ENCODE data around the gene MBNL1.
A peak's percentile ranks its signal among the peaks of the same experiment; 100 is the strongest.

Gene MBNL1

GRCh38 chr3:152270937-152271336 is 2.2 kb downstream of the MBNL1 start:
- no peak for DNase-seq (ENCODE audit: insufficient read length, low spot score)
- no peak for FAIRE-seq

- DNase-seq (ENCODE audit: insufficient read length, low spot score) (no peak), FAIRE-seq (peak; percentile 62)
Observed at GRCh38 chr3:152271501-152272236, 2.9 kb downstream of the MBNL1 start.

- no peak for DNase-seq (ENCODE audit: insufficient read length, low spot score)
- FAIRE-seq: no peak
Observed at GRCh38 chr3:152272771-152273242, 4.1 kb downstream of the MBNL1 start.

DNA sequence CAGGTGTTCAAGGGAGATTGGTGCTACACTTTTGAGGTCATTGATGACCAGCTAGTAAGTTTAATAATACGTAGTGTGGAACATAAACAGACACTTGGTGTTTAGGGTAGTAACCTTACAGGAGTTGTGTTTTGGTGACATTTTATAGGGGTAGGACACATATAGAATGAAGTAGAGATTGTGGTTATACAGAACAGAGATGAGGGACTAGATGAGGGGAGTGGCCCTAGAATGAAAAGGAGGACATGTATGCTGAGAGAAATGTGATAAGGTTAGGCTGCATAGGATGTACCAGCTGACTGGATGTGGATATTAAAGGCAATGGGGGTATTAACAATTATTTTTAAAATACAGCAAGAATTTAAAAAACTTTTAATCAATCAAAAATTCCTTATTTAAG is 8.0 kb downstream of the MBNL1 start:
- DNase-seq (ENCODE audit: insufficient read length, low spot score): no peak
- peak; percentile 31 for FAIRE-seq

DNA sequence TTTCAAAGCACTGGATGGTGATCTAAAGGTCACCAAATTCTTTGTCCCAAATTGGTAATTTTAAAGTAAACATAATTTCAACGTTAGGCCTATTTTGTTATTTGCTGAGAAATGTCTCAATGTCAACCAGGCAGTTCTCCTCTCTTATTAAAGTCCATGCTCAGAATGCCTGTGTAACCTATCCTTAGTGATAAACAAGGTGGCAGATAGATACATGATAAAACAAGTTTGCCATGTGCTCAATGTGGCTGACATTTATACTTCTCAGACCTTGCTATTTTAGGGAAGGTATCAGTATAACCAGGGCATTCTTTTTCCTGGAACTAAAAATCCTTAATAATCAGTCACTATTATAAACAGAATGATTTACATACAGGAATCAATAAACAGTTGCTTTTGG is 8.5 kb downstream of the MBNL1 start:
- FAIRE-seq (peak; percentile 31), DNase-seq (ENCODE audit: insufficient read length, low spot score) (no peak)

DNA sequence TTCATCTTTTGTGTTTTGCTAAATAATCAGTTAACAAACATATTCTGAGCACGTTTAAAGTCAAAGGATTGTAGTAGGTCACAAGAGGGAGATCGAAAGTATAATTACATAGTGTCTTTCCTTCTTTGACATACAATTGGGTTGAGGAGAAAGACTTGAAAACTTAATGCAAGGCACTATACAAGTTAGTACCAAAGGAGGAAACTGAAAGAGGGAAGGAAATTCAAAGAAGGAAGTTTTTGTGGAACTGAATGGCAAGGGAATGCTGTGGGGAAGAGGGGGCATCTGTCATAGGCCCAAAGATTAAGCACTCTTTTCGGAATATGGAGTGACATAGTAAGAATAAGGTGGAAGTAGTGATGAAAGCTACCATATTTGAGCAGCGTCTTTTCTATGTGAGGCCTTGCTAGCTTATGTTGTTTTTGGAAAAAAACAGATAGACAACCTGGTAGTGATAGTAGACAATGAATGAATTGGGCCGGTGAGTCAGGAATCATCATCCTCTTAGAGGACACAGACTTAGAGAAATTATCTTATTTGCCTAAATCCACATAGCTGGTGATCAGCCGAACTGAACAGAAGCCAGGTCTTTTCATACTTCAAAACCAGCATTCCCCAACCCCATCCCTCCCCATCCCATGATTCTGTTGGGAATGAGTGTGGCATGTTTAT is 10.2 kb downstream of the MBNL1 start:
- DNase-seq (ENCODE audit: insufficient read length, low spot score) (no peak), FAIRE-seq (no peak)

DNA sequence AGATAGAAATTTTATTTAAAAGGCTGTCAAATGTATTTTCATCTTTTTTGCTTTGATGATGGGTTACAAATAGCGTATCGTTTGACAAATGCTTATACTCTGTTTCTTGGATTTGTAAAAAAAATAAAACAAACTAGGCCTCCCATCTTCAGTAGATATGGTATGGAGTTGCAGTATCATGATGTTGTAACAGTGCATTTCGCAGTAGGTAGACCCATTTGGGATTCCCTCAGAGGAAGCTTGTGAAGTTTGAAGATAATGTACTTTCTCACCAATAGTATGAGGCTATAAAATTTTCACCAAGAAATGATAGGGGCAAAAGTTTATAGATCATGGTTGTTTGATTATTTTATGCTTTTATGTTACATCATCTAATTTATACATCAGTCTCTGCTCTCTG is 10.8 kb downstream of the MBNL1 start:
- FAIRE-seq (no peak), DNase-seq (ENCODE audit: insufficient read length, low spot score) (no peak)

- no peak for DNase-seq (ENCODE audit: insufficient read length, low spot score)
- peak; percentile 4 for FAIRE-seq
Observed at GRCh38 chr3:152280539-152280938, 11.8 kb downstream of the MBNL1 start.

DNA sequence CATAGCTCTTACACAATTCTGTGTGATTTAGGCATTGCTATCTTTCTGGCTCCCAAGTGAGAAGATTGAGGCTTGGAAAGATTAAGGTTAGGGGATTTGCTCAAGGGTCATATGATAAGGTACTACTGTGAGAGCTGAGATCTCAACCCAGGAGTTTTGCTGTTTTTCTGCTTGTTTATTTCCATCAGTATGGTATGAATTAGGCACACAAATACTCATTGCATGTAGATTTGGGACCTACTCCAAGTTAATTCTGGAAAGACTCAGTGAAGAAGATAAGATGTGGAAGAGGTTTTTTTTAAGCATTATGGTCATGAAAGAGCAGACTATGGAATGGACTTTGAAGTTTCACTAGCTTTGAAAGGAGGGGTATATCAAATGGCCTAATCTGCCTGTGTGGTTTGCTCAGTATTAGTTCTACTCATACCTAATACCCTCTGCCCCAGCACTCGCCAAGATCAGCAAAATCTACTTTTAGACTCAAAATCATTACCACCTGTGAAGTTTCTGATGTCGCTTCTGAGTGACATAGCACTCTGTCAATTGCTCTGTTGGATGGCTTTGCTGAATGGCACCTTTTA is 12.5 kb downstream of the MBNL1 start:
- DNase-seq (ENCODE audit: insufficient read length, low spot score) (no peak), FAIRE-seq (peak; percentile 95)

DNA sequence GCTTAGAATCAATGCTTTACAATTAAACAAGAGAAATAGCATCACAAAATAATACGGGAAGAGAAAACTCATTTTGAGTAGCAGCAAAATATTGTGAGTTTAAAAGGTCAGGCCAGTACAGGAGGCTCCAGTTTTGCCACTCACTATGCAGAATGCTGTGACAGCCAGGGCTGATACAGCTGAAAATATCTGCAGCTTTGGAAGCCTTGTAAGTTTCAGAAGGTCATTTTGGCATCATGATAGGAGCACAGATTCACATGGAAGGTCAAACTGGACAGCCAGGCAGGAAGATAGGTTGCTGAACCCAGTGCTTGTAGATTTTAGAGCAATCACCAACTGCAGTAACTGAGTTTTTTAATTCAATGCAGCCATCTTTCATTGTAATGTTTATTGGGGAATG is 14.1 kb downstream of the MBNL1 start:
- no peak for DNase-seq (ENCODE audit: insufficient read length, low spot score)
- FAIRE-seq: no peak

GRCh38 chr3:152283492-152284381 is 15.0 kb downstream of the MBNL1 start:
- FAIRE-seq (peak; percentile 68), DNase-seq (ENCODE audit: insufficient read length, low spot score) (no peak)

GRCh38 chr3:152284906-152285305 is 16.2 kb downstream of the MBNL1 start:
- no peak for FAIRE-seq
- DNase-seq (ENCODE audit: insufficient read length, low spot score): no peak

DNA sequence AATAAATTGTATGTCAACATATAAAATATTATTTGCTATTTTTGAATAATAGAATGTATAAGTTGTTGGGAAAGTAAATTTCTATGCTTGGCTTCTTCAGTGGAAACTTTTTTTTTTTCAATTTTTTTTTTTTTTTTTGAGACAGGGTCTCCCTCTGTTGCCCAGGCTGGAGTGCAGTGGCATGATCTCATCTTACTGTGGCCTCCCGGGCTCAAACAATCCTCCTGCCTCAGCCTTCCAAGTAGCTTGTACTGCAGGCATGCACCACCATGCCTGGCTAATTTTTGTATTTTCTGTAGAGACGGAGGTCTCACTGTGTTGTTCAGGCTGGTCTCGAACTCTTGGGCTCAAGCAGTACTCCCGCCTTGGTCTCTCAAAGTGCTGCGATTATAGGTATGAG is 16.8 kb downstream of the MBNL1 start:
- DNase-seq (ENCODE audit: insufficient read length, low spot score): no peak
- no peak for FAIRE-seq

GRCh38 chr3:152287898-152288576 is 19.3 kb downstream of the MBNL1 start:
- DNase-seq (ENCODE audit: insufficient read length, low spot score): no peak
- no peak for FAIRE-seq

GRCh38 chr3:152288681-152289080 is 20.0 kb downstream of the MBNL1 start:
- DNase-seq (ENCODE audit: insufficient read length, low spot score) (no peak), FAIRE-seq (no peak)

GRCh38 chr3:152289708-152290107 is 21.0 kb downstream of the MBNL1 start:
- FAIRE-seq: no peak

DNA sequence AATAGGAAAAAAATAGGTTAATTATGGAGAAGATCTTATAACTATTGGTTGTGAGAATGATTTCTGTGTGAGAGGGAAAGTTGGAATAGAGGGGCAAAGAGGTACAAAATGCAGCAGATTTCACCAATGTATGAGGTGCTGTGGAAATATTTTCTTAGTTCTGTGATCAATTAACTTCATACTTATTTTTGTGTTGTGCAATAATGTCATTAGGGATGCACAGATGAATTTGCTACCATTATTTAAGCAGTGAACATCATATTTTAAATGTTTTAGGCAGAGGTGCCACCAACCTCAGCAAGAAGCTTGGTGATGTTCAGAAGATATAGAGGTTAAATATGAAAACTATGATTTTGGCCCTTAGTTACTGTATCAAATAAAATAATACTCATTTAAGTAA is 21.6 kb downstream of the MBNL1 start:
- DNase-seq (ENCODE audit: insufficient read length, low spot score) (no peak), FAIRE-seq (peak; percentile 21)

More at GRCh38 chr3:152289708-152290107, 21.0 kb downstream of the MBNL1 start:
- no peak for DNase-seq (ENCODE audit: insufficient read length, low spot score)

DNA sequence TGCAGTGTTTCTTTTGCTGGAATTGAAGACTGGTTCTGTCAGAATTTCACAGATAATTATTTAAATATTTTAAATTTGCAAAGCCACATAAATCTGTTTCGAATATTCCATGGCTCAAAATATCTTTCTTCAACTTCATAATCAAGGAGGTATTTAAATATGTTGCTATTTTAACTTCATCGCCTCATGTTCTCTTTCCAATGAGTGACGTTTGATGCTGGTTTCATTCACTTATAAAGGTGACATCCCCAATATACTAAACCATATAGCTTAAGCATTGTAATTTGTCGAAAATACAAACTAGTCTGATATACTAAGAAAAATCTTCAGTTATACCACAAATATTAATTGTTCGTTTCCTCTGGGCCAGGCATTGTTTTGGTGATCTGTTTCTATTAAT is 22.5 kb downstream of the MBNL1 start:
- DNase-seq (ENCODE audit: insufficient read length, low spot score) (no peak), FAIRE-seq (peak; percentile 87)

GRCh38 chr3:152291649-152292066 is 22.9 kb downstream of the MBNL1 start:
- no peak for DNase-seq (ENCODE audit: insufficient read length, low spot score)
- no peak for FAIRE-seq

GRCh38 chr3:152292366-152292765 is 23.6 kb downstream of the MBNL1 start:
- DNase-seq (ENCODE audit: insufficient read length, low spot score) (no peak), FAIRE-seq (peak; percentile 54)

Measured in GM19239 (cell line).